ENCODE data around the gene ZNF302. TPM values are rescaled to one million over a fixed set of nuclear protein-coding genes. Genes with fewer than 3 reads are reported as not detected.
"Not testable (repeated sequence)": the region's sequence is repeated elsewhere in the genome, so short reads cannot be mapped to it uniquely, and the experiment has no call there.

The ZNF302 gene
- total RNA-seq, 2 donors from 2014 or later, result 9.0 to 11.5 TPM

DNA sequence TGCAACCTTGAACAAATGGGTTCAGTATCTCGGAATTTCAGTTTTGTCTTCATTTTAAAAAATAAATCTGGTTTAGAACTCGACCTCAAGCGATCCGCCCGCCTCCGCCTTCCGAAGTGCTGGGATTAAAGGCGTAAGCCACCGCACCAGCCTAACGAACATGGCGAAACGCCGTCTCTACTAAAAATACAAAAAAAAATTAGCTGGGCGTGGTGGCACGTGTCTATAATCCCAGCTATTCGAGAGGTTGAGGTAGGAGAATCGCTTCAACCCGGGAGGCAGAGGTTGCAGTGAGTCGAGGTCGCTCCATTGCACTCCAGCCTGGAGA lies 571 bp downstream of the ZNF302 start:
- ATAC-seq (no peak), DNase-seq (no peak)
- Mint-ChIP-seq H3K4me1 (peaks cover 6% of the 10 kb centered on the region), H3K27ac (peak overlapping the region; percentile 99), H3K27me3 (peaks cover 12% of the 10 kb centered on the region), H3K36me3 (ENCODE audit: low read depth) (peaks cover 11% of the 10 kb centered on the region), H3K4me3 (peak overlapping the region; percentile 95)
- H3K9me3 ChIP-seq (ENCODE audit: control insufficient read depth, low read length, poor library complexity, severe bottlenecking), result peaks cover 13% of the 10 kb centered on the region

DNA sequence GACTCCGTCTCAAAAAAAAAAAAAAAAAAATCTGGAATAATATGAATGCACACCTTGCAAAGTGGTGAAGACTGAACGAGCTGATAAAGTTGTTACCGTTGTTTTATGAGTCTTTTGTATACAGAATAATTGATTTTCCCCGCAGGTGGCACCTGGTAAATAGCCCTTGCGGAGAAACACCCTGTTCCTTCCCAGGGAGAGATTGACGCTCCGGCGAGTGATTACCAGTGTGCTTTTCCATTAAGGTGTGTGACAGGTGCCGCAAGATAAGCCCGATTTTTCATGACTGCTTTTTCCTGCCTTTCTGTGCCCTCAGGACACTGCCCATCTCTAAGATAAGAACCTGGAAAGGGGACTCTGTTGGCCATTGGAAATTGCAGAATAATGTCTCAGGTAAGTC lies 943 bp downstream of the ZNF302 start:
- H3K4me3 Mint-ChIP-seq, result peak overlapping the region; percentile 95

DNA sequence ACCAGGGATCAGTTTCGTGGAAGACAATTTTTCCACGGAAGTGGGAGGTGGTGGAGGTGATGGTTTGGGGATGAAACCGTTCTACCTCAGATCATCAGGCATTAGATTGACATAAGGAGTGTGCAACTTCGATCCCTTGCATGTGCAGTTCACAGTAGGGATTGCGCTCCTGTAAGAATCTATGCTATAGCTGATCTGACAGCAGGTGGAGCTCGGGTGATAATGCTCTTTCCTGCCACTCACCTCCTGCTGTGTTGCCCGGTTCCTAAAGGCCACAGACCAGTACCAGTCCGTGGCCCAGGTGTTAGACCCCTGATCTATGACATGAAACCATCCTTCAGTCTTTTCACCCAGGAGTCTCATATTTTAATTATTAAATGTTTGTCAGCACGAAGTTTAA lies 4.0 kb downstream of the ZNF302 start:
- Mint-ChIP-seq H3K27me3 (no peaks in the 10 kb centered on the region), H3K27ac (no peak overlapping the region), H3K4me1 (peaks cover 4% of the 10 kb centered on the region), H3K4me3 (peak overlapping the region; percentile 1), H3K36me3 (ENCODE audit: low read depth) (peaks cover 12% of the 10 kb centered on the region)
- DNase-seq (no peak), ATAC-seq (no peak)
- H3K9me3 ChIP-seq (ENCODE audit: control insufficient read depth, low read length, poor library complexity, severe bottlenecking), result peaks cover 12% of the 10 kb centered on the region

More for the DNA sequence above, 943 bp downstream of the ZNF302 start:
- Mint-ChIP-seq H3K27ac (peak overlapping the region; percentile 99), H3K4me1 (peaks cover 6% of the 10 kb centered on the region), H3K36me3 (ENCODE audit: low read depth) (peaks cover 12% of the 10 kb centered on the region), H3K27me3 (peaks cover 9% of the 10 kb centered on the region)
- H3K9me3 ChIP-seq (ENCODE audit: control insufficient read depth, low read length, poor library complexity, severe bottlenecking), result peaks cover 14% of the 10 kb centered on the region
- ATAC-seq, result no peak
- DNase-seq, result no peak

DNA sequence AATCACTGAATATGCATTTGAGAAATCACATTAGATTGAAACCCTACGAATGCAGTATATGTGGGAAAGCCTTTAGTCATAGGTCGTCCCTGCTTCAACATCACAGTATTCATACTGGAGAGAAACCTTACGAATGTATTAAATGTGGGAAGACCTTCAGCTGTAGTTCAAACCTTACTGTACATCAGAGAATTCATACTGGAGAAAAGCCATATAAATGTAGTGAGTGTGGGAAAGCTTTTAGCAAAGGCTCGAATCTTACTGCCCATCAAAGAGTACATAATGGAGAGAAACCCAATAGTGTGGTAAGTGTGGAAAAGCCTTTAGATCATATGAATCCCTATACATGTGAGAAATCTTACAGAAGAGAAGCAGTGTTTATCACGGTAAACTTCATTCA lies 7.8 kb downstream of the ZNF302 start:
- H3K27ac Mint-ChIP-seq; ATAC-seq; H3K36me3 Mint-ChIP-seq (ENCODE audit: low read depth); H3K4me1 Mint-ChIP-seq; H3K27me3 Mint-ChIP-seq; H3K4me3 Mint-ChIP-seq; DNase-seq: not testable (repeated sequence)
- H3K9me3 ChIP-seq (ENCODE audit: control insufficient read depth, low read length, poor library complexity, severe bottlenecking), result peaks cover 19% of the 10 kb centered on the region

DNA sequence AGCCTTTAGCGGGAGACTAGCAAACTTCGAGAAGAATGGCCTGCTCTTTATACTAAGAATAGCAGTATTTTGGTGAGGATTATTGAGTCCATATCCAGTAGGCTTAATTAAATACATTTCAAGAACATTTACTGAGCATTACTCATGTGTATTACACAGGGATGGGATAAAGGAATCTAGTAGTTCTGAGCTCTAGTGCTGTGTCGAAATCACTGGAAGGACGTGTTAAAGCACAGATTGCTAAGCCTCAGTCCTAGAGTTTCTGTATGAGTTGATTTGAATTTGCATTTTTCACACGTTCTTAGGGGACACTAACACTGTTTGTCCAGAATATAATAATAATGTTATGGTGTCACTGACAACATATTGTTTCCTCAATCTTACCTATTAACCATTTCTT lies 9.0 kb downstream of the ZNF302 start:
- Mint-ChIP-seq H3K4me1 (no peaks in the 10 kb centered on the region), H3K4me3 (no peak overlapping the region), H3K36me3 (ENCODE audit: low read depth) (peaks cover 4% of the 10 kb centered on the region), H3K27me3 (no peaks in the 10 kb centered on the region), H3K27ac (no peak overlapping the region)
- peaks cover 16% of the 10 kb centered on the region for H3K9me3 ChIP-seq (ENCODE audit: control insufficient read depth, low read length, poor library complexity, severe bottlenecking)
- ATAC-seq (no peak), DNase-seq (no peak)

DNA sequence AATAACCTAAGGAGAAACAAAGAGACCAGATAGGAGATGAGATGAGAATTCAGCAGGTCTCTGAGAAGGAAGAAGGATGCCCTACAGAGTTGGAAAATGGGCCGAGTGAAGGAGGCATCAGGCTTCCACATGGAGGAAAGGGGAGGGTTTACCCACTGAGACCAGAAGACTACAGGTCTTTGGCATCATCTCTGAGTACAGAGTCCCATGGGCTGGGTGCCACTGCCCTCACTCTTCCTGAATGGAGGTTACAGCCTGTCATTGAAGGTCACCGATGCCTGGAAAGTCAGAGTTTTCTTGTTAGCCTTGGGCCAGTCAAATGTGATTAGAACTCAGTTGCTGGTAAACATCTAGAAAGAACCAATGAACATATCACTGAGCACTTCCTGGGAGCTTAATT lies 9.9 kb downstream of the ZNF302 start:
- H3K9me3 ChIP-seq (ENCODE audit: control insufficient read depth, low read length, poor library complexity, severe bottlenecking), result peaks cover 12% of the 10 kb centered on the region
- ATAC-seq (no peak), DNase-seq (no peak)
- Mint-ChIP-seq H3K36me3 (ENCODE audit: low read depth) (peaks cover 4% of the 10 kb centered on the region), H3K27ac (no peak overlapping the region), H3K4me3 (no peak overlapping the region), H3K4me1 (no peaks in the 10 kb centered on the region), H3K27me3 (no peaks in the 10 kb centered on the region)

DNA sequence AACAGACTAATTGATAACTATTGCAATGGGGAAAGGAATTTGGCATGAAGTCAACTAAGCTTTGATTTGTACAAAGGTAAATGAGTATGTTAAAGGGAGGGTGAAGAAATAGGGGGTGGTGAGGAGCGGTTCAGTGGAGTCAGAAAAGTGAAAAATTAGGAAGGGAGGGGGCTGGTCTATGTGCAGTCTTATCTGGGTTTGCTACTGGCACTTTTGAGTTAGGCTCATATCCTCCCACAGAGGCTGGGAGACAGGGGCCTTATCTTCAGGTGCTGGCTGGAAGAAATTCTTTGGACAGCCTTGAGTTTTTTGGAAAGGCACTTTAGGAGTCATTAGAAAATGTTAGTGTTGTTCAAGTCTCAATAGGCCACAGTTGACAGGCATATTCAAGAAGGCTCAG lies 11.1 kb downstream of the ZNF302 start:
- no peak for DNase-seq
- no peak for ATAC-seq
- H3K9me3 ChIP-seq (ENCODE audit: control insufficient read depth, low read length, poor library complexity, severe bottlenecking), result peaks cover 9% of the 10 kb centered on the region
- H3K4me3 Mint-ChIP-seq, result no peak overlapping the region
- no peaks in the 10 kb centered on the region for H3K36me3 Mint-ChIP-seq (ENCODE audit: low read depth)
- no peak overlapping the region for H3K27ac Mint-ChIP-seq
- no peaks in the 10 kb centered on the region for H3K4me1 Mint-ChIP-seq
- no peaks in the 10 kb centered on the region for H3K27me3 Mint-ChIP-seq

DNA sequence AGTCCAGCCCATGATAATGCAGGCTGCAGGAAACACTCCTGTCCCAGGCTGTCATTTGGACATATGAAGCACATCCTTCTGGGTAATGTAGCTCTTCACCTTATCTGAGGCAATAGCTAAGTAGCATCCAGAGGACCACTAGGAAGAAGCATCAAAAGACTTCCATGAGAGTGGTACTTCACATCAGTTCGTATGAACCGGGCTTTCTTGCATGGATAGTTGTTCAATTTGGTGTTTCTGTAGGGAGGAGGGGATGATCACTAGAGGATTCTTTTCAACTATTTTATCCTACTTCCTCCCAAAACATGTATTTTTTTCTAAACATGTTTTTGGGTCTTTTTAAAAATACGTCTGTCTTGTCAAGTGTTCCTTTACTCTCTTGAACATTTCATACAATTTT lies 12.9 kb downstream of the ZNF302 start:
- no peak overlapping the region for H3K4me3 Mint-ChIP-seq
- ATAC-seq (no peak), DNase-seq (no peak)
- H3K36me3 Mint-ChIP-seq (ENCODE audit: low read depth), result no peaks in the 10 kb centered on the region
- H3K27me3 Mint-ChIP-seq, result no peaks in the 10 kb centered on the region
- H3K27ac Mint-ChIP-seq, result no peak overlapping the region
- no peaks in the 10 kb centered on the region for H3K4me1 Mint-ChIP-seq
- H3K9me3 ChIP-seq (ENCODE audit: control insufficient read depth, low read length, poor library complexity, severe bottlenecking), result peaks cover 9% of the 10 kb centered on the region

DNA sequence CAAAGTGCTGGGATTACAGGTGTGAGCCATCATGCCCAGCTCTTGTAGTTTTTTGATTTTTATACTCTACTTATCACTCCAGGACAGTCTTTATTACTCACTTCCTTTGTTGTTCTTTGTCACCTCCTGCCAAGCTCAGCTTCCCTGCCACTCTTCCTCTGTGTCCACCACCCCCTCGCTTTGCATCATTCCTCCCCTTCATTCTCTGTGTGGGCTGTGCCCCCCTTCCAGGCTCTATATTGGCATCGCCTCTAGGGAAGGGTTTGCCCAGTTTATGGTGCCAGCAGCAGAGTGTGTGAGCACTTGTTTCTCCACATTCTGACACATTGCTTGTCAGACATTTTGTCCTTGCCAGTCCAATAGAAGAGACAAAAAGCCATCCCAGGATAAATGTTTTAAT lies 15.1 kb downstream of the ZNF302 start:
- no peak overlapping the region for H3K27ac Mint-ChIP-seq
- no peak for ATAC-seq
- no peak for DNase-seq
- H3K4me3 Mint-ChIP-seq, result no peak overlapping the region
- peaks cover 3% of the 10 kb centered on the region for H3K9me3 ChIP-seq (ENCODE audit: control insufficient read depth, low read length, poor library complexity, severe bottlenecking)
- no peaks in the 10 kb centered on the region for H3K4me1 Mint-ChIP-seq
- peaks cover 2% of the 10 kb centered on the region for H3K27me3 Mint-ChIP-seq
- no peaks in the 10 kb centered on the region for H3K36me3 Mint-ChIP-seq (ENCODE audit: low read depth)

DNA sequence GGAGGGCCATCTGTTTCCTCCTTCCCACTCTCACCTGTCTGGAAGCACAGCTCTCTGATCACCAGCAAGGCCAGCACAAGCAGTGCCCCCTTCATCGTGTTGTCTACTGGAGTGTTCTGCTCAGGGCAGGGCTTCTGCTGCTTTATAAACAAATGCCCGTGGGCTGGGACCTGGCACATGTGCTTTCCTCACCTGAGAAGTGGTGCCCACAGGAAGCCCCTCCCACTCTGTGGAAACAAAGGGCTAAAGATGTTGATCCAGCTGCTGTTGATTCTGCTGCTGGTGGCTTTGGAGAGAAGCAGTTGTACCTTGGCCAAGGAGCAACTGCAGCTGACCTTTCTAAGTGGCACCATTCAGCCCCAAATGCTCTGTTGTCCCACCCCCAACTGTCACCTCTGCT lies 30.2 kb downstream of the ZNF302 start:
- Mint-ChIP-seq H3K4me1 (peaks cover 2% of the 10 kb centered on the region), H3K36me3 (ENCODE audit: low read depth) (peaks cover 2% of the 10 kb centered on the region), H3K27ac (no peak overlapping the region), H3K4me3 (no peak overlapping the region), H3K27me3 (peaks cover 38% of the 10 kb centered on the region)
- DNase-seq (no peak), ATAC-seq (no peak)
- no peaks in the 10 kb centered on the region for H3K9me3 ChIP-seq (ENCODE audit: control insufficient read depth, low read length, poor library complexity, severe bottlenecking)

DNA sequence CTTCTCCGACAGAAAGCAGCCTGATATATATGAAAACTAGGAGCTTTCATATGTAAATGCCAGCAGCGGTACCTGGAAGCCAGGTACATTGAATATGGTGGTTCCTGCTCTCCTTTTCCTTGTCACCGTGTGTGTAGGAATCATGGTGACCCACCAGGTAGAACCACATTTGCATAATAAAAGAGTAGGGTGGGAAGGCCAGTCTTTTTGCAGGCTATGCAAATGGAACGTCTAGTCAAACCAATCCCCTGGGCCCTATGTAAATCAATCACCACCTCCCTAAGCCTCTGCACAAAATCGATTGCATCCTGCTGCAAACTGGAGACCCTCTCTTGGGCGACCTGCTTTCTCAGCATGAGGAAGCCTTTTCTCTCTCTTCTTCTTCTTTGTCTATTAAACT lies 34.4 kb downstream of the ZNF302 start:
- Mint-ChIP-seq H3K27ac (no peak overlapping the region), H3K4me3 (no peak overlapping the region), H3K4me1 (peaks cover 3% of the 10 kb centered on the region), H3K36me3 (ENCODE audit: low read depth) (peaks cover 4% of the 10 kb centered on the region), H3K27me3 (peaks cover 37% of the 10 kb centered on the region)
- DNase-seq (no peak), ATAC-seq (no peak)
- peaks cover 8% of the 10 kb centered on the region for H3K9me3 ChIP-seq (ENCODE audit: control insufficient read depth, low read length, poor library complexity, severe bottlenecking)

DNA sequence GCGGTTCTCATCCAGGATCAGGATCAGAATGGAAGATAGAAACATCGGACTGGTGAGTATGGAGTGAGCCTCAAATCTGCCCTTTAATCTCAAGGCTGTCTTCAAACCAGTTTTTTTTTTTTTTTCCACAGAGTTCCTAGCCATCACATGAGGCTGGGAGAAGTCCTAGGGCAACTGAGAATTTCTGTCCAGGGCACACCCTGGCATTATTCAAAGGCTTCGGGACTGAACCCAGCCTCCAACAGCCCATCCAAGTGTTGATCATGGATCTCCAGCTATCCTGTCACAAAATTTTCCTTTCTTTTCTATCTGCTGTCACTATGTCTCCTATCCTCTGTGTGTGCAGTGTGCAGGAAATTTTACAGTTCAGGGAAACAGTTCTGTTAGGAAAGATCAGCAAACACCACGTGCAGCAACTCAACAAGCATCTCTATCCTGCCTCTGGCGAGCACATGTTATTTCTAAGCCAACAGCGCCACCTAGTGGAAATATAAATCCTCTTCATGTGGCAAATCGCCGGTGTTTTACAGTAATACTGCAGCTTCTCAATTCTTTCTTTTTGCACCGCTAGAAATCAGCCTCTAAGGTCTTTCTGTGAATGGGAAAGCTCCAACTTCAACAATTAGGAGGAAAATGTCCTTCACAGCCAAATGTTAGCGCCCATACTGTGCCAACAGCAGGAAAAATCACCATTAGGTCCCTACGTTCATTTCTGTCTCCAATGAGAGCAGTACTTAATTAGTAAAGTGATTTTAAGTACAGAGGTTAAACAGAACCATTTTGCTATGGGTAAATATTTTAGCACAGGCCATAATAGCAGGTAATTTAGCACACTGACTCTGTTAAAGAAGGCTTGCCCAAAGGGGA lies 35.1 kb downstream of the ZNF302 start:
- Mint-ChIP-seq H3K4me1 (peaks cover 3% of the 10 kb centered on the region), H3K27me3 (peaks cover 39% of the 10 kb centered on the region)
- peak in 1 of 3 donors; percentile 33 for DNase-seq

DNA sequence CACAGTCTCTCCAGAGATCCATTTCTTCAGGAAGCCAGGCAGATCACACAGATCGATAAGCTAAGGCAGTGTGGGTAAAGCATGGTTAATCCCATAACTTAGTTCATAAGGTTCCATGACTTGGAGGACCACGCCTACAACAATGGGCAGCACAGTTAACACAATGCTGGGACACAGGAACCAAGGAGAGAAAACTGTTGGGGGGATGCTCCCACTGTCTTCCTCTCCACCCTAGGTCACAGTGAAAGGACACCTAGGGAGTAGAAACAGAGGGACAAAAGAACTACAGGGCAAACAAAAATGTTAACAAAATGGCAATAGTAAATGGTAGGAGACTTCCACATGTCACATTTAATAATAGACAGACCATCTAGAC lies 35.8 kb downstream of the ZNF302 start:
- peaks cover 8% of the 10 kb centered on the region for H3K9me3 ChIP-seq (ENCODE audit: control insufficient read depth, low read length, poor library complexity, severe bottlenecking)
- peaks cover 38% of the 10 kb centered on the region for H3K27me3 Mint-ChIP-seq
- H3K4me3 Mint-ChIP-seq, result no peak overlapping the region
- H3K4me1 Mint-ChIP-seq, result peaks cover 3% of the 10 kb centered on the region
- ATAC-seq, result no peak
- no peak for DNase-seq
- H3K27ac Mint-ChIP-seq, result no peak overlapping the region
- H3K36me3 Mint-ChIP-seq (ENCODE audit: low read depth), result peaks cover 4% of the 10 kb centered on the region

More for the DNA sequence above, 35.1 kb downstream of the ZNF302 start:
- Mint-ChIP-seq H3K36me3 (ENCODE audit: low read depth) (peaks cover 4% of the 10 kb centered on the region), H3K27ac (no peak overlapping the region), H3K4me3 (no peak overlapping the region)
- ATAC-seq, result peak; percentile 58
- H3K9me3 ChIP-seq (ENCODE audit: control insufficient read depth, low read length, poor library complexity, severe bottlenecking), result peaks cover 8% of the 10 kb centered on the region

DNA sequence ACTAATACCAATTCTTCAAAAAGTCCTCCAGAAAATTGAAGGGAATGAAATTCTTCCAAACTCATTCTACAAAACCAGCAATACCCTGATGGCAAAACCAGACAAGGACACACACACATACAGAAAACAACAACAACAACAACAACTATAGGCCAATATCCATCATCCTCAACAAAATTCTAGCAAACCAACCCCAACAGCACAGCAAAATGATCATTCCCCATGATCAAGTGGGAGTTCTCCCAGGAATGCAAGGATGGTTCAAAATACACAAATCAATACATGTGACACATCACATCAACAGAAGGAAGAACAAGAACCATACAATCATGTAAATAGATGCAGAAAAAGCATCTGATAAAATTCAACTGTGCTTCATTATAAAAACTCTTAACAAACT lies 37.9 kb downstream of the ZNF302 start:
- DNase-seq (no peak), ATAC-seq (no peak)
- no peak overlapping the region for H3K4me3 Mint-ChIP-seq
- H3K36me3 Mint-ChIP-seq (ENCODE audit: low read depth), result peaks cover 4% of the 10 kb centered on the region
- peaks cover 38% of the 10 kb centered on the region for H3K27me3 Mint-ChIP-seq
- peaks cover 3% of the 10 kb centered on the region for H3K4me1 Mint-ChIP-seq
- peaks cover 8% of the 10 kb centered on the region for H3K9me3 ChIP-seq (ENCODE audit: control insufficient read depth, low read length, poor library complexity, severe bottlenecking)
- no peak overlapping the region for H3K27ac Mint-ChIP-seq

All from T-helper 17 cell (primary cell).